SKM-1 treated with dmso at 0.1 percent for 144 hours (cell line): Measurements from ENCODE around the gene MMP25.
"Not testable (repeated sequence)": the region's sequence is repeated elsewhere in the genome, so short reads cannot be mapped to it uniquely, and the experiment has no call there.

ENCODE experiments used
- DNase-seq: peaks from one replicate; lab custom pipeline; 2025; ENCODE audit not compliant: unreplicated experiment; lab: John Stamatoyannopoulos, UW

Gene MMP25

DNA sequence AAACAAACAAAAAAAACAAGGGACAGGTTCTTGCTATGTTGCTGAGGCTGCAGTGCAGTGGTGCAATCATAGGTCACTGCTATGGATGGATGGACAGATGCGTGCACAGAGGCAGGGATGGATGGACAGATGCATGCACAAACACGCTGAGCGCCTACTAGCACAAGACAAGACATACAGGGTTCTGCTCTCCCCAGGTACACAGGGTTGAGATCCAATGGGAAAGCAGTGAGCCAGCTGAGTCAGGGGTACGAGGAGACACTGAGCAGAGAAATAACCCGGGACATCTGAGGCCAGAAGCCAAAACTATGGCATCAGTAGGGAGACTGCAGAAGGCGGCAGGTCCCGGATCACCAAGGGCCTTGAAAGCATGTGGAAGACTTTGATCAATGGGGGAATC lies 25.3 kb downstream of the MMP25 start:
- DNase-seq: no peak

DNA sequence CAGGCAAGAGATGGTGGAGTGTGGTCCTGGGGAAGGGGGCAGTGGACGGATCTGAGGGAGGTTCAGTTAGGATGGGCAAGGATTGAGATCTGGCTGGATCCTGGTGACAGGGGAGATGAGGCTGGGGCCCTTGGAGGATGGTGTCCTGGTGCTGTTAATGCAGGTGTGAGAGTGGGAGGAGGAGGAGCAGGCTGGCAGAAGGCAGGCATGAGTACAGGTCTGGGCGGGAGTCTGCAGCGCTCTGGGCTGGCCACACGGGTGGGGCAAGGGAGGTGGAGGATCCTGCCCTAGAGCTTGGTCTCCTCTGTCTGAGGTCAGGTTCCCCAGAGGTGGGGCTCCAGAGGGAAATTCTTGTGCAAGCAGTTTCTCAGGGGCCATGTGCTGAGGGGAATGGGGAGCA lies 25.8 kb downstream of the MMP25 start:
- not testable (repeated sequence) for DNase-seq

DNA sequence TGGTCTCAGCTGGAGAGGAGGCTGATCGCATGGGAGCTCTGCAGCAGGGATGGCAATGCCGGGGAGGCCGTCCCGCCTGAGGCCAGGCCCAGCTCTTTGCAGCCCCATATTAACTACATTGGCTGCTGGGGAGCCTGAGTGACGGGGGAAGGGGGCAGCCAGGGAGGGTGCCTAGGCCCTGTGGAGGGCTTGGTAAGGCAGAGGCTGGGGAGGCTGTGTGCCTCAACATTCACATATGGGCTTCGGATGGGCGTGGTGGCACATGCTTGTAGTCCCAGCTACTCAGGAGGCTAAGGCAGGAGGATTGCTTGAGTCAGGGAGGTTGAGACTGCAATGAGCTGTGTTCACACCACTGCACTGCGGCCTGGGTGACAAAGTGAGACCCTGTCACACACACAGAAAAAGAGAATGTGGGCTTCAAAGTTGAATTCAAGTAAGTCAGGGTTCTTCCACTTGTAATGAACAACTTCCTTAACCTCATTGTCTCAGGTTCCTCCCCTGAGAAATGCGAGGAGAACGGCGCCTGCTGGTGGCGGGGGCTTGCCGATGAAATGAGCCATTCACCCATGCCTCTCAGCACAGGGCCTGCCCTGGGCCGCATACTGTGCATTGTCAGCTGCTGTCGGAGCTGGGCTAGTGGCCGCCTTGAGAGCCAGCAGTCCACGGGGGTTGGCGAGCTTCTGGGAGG lies 26.4 kb downstream of the MMP25 start:
- not testable (repeated sequence) for DNase-seq

DNA sequence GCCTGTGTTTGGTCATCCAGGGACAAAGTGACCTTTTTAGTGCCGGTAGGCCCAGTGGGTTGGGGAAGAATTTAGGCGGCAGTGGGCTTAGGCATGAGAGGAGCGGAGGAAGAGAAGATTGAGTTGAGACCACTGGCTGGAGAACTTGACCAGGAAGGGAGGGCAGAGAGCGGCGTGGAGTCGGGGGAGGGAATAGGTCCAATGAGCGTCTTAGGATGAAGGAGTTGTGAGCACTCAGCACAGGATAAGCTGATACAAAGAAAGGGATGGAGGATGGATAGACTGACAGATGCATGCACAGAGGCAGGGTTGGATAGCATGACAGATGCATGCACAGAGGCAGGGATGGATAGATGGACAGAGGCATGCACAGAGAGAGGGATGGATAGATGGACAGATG lies 27.1 kb downstream of the MMP25 start:
- DNase-seq: no peak

DNA sequence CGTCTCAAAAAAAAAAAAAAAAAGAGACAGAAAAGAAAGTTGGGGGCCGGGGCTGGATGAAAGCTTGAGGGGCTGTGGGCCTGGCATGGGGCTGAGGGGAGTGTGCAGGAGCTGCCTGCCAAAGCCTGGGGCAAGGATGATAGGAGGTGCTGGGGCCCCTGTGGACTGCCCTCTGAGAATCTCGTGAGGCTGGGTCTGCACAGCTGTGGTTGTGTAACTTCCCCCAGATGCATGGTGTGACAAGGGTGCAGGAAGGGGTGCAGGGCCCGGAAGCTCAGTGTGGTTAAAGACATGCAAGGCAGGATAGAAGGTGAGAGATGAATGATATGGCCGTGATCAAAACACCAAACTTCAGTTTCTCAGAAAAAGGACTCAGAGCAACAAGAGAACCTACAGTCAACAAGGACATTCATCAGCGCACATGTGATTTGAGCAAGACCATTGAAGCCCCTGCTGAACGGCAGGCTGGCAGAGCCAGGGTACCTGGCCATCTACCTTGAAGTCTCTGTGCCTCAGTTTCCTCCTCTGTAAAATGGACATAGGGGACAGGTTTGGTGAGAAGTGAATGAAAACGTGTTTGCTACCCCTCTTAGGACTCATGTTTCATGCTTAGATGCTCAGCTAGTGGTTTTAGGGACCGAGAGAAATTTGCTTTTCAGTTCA lies 28.6 kb downstream of the MMP25 start:
- peak; percentile 57 for DNase-seq

DNA sequence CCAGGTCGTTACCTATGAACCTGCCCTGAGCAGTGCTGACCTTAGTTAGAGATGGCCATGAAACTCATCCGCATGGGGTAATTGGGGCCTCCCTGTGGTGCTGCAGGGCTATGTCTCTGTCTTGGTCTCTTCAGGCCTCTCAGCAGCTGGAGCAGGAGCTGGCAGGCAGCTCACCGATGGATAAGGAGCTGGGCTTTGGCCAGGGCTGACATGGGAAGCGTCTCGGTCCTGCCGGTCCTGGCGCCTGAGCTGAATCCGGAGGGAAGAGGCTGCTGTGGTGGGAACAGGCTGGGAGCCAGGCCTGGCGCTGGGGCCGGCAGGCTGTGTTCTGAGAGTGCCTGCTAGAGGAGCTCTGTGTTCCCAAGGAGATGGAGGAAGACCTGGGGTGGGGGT lies 29.2 kb downstream of the MMP25 start:
- no peak for DNase-seq

DNA sequence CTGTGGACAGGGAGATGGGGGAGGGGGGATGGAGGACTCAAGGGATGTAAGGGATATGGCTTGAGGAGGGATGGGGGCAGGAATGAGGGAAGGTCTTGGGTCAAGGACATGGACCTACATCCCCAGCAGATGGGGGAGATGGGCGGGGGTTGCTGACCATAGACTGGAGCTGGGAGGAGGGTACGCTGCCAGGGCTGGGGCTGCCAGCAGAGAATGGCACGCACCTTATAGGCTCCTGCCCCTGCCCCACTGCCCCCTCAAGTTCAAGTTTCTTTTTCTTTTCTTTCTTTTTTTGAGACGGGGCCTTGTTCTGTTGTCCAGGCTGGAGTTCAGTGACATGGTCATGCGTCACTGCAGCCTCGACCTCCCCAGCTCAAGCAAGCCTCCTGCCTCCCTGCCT lies 29.6 kb downstream of the MMP25 start:
- not testable (repeated sequence) for DNase-seq

DNA sequence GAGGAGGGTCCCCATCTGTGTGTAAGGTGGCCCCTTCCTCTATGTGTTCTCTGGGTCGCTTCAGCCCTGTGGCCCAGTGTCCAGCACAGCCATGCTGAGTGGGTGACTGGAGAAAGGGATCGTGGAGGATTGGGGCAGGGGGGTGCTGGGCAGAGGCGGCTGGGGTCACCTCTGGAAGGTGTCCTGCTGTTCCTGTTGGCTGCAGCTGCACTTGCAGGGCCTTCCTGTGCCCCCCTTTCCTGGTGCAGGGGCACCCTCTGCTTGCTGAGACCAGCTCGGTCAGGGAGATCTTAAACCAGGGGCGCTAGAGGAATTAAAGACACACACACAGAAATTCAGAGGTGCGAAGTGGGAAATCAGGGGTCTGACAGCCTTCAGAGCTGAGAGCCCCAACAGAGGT lies 30.2 kb downstream of the MMP25 start:
- DNase-seq: no peak

DNA sequence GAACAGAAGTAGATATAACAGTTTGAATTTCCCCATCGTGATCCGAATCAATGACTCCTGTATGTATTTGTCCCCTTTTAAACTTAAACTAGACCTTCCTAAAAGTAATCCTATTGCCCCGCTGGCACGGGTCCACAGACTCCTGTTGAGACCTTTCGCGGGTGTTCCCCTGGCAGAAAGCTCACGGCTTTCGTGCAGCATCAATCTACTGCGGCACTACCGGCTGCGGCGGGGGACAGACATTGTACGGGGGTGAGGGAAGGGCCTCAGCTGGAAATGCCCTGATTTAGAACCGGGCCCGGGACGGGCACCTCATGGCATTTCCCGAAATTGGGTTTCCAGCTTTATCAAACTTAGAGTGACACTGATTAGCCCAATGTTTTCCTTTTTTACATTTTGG lies 33.7 kb downstream of the MMP25 start:
- no peak for DNase-seq

DNA sequence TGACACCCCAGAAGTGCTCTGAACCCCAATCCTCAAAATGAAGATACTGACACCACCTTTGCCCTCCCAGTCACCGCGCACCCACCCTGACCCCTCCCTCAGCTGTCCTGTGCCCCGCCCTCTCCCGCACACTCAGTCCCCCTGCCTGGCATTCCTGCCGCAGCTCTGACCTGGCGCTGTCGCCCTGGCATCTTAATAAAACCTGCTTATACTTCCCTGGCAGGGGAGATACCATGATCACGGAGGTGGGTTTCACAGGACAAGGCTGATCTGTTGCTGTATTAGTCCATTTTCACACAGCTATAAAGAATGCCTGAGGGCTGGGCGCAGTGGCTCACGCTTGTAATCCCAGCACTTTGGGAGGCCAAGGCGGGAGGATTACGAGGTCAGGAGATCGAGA lies 35.6 kb downstream of the MMP25 start:
- DNase-seq: not testable (repeated sequence)

DNA sequence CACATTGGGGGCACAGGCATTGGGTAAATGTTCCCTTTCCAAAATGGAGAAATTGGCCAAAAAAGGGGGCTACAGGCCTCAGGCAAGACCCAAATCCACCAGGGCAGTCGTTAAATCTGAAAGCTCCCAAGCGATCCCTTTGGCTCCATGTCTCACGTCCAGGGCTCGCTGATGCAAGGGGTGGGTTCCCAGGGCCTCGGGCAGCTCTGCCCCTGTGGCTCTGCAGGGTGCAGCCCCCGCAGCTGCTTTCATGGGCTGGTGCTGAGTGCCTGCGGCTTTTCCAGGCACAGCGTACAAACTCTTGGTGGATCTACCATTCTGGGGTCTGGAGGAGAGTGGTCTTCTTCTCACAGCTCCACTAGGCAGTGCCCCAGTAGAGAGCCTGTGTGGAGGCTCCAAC lies 37.0 kb downstream of the MMP25 start:
- not testable (repeated sequence) for DNase-seq

DNA sequence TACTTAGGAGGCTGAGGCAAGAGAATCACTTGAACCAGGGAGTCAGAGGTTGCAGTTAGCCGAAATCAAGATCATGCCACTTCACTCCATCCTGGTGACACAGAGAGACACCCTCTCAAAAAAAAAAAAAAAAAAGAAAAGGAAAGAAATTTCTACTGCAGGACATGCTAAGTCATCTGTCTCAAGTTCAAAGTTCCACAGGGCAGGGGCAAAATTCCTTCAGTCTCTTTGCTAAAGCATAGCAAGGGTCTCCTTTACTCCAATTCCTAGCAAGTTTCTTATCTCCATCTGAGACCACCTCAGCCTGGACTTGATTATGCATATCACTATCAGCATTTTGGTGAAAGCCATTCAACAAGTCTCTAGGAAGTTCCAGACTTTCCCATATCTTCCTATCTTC lies 38.1 kb downstream of the MMP25 start:
- DNase-seq: no peak

DNA sequence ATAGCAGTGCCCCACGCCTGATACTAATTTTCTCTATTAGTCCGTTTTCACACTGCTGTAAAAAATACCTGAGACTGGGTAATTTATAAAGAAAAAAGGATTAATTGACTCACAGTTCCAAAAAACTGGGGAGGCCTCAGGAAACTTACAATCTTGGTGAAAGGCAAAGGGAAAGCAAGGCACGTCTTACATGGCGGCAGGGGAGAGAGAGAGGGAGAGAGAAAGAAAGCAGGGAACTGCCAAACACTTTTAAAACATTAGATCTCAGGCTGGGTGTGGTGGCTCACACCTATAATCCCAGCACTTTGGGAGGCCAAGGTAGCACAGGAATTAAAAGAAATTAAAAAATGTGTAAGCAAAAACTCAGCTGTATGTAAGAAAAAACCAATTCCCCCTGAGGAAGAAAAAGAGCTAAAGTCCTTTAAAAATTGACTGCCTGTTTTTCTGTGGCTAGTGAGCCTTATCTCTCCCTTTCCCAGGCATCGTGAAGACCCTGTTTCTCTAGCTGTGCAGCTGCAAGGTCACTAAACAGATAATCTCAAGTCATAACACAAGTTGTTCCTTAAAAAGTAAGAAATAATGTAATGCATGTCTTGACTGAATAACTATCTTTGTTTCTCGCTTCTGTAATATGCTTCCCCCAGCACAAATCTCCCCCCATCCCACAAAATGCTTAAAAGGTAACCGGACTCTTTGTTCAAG lies 38.8 kb downstream of the MMP25 start:
- no peak for DNase-seq

DNA sequence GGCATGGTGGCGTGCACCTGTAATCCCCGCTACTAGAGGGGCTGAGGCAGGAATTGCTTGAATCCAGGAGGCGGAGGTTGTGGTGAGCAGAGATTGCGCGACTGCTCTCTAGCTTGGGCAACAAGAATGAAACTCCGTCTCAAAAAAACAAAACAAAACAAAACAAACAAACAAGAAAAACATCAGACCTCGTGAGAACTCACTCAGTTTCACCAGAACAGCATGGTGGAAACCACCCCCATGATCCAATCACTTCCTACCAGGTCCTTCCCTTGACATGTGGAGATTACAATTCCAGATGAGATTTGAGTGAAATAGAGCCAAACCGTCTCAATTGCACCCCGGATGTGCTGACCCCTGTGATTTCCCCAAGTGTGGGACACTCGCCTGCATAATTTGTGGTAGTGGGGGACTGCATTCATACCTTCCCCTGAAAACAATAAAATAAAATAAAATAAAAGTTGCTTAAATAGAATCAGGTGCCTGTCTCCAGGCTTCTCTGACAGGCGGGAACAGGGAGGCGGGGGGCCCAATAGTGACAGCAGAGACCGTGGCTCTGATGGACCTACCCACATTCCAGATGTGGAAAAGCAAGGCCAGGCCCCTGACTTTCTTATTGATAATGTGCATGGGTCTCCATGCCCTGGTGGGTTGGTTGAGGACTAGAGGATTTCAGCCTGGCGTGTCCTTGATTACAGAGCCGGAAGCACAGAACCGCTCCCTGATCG lies 39.7 kb downstream of the MMP25 start:
- DNase-seq: no peak

DNA sequence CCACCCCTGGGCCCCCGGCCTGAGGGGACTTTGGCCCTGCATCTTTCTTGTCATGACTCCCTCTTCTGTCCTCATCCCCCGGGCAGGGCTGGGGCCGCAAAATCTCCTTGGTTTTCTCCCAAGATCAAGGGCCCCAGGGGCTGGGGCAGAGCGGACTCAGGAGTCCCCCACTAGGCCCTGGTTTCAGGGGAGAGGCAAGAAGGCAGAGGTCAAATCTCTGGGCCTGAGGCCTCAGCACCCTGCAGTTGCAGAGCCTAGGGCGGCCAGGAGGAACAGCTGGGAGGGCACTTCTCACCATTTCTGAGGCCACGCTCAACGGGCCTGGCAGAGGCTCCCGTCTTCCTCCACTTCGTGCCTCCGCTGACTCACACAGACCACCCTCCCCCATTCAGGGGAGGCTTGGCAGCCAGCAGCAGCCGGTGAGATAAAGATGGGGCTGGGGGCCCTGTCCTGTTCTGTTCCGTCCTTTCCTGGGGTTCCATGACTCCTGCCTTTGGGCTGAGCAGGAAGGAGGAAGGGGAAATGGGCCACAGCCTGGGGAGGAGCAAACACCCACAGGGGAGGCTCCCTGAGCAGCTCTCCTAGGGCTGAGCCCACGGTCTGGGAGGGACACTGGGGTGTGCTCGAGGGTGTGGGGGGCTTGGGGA lies 40.4 kb downstream of the MMP25 start:
- DNase-seq: peak; percentile 24

DNA sequence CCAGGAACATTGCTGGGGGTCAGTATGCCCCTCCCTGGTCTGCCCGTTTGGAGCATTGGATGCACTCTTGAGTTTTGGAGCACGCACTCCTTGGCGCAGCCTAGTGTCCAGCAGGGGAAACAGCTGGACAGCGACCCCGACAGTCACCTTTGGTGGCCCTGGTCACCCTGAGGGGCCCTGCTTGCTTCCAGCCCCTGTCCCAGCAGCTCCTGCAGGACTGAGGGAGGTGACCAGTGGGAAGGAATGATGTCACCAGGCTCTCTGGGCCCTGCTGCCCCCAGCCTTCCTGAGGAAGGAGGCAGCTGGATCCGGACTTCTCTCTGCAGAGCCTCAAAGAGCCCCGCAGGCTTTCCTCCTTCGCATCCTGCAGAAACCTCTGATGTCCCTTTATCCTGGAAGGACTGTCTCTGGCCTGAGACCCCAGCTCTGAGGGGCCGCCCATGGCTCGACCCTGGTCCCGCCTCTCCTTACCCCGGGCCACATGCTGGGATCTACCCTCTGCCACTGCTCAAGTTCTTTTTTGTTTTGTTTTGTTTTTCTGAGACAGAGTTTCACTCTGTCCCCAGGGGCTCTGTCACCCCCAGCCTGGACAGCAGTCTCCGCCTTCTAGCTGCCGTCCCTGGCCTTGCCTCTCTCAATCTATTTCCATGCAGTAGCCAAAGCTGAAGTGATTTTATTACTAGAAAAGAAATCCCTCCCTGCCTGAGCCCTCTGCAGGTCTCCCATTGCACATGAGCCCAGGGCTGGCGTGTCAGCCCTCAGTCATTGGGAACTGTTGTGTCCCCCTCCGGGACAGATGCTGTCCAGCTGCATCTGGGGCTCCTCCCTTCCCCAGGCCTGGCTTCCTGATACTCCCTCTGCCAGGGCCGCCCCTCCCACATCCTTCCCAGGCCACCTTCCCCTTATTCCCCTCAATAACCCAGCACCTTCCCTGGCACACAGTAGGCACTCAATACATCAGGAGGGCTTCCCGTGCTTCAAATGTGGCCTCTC lies 41.2 kb downstream of the MMP25 start:
- DNase-seq: no peak

DNA sequence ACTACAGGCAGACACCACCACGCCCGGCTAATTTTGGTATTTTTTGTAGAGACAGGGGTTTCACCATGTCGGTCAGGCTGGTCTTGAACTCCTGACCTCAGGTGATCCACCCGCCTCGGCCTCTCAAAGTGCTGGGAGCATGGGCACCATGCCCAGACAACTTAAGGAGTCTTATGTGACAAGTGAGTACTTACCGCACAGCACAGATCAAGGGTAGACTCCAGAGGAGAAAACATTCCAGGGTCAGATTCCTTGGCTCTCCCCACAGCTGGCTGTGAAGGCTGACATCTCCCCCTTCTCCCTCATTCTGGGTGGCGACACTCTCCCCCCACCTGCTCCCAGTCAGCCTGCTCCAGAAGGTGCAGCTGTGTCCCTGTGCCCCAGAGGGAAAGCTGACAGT lies 42.1 kb downstream of the MMP25 start:
- DNase-seq: no peak

DNA sequence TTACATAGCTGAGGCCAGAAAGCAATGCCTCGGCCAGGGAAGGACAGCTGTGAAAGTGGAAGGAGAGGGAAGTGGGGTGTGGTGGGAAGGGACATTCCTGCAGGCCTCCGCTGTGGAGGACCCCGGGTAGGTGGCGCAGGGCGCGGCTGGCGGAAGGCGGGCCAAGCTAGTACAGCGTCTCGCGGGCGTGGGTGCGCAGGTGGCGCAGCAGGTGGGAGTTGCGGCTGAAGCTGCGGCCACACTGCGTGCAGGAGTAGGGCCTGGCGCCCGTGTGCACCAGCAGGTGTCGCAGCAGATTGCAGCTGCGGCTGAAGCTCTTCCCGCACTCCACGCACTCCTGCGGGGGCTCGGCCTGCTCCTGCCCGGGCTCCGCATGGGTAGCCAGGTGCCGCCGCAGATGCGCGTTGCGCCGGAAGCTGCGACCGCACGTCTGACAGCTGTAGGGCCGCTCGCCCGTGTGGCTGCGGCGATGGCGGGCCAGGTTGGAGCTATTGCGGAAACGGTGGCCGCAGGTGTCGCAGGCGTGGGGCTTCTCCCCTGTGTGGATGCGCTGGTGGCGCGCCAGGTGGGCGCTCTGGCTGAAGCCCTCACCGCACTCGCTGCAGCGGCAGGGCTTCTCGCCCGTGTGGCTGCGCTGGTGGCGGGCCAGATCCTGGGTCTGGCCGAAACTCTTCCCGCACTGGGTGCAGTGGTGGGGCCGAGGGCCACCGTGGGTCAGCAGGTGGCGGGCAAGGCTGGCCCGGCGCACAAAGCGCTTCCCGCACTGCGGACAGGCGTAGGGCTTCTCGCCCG lies 42.8 kb downstream of the MMP25 start:
- no peak for DNase-seq
